Measurements from ENCODE around the gene POLR1C. TPM values are rescaled to one million over a fixed set of nuclear protein-coding genes. Genes with fewer than 3 reads are reported as not detected.

The POLR1C gene
- total and polyA plus RNA-seq, 4 donors = 10.8 to 24.3 (median 19.0) TPM

DNA sequence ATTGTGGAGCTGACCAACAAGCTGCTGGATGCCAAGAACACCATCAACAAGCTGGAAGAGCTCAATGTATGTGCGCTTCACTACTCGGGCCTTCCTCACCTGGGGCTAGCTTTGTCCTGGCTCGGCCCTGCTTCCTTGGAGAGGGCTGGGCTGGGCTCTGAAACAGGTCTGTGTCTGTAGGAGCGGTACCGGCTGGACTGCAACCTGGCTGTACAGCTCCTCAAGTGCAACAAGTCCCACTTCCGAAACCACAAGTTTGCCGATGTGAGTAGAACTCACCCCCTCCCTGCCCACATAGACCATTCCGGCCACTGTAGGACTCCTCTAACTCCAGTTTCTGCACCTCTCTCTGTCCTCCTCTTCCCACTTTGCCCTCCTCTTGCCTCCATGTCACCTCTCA, 13.4 kb upstream of the POLR1C start:
- Histone ChIP-seq H3K27ac (ENCODE audit: low read depth in 1 of 2, low read length in 2 of 2) (no peak overlapping the region), H3K36me3 (ENCODE audit: control insufficient read depth in 4 of 4, insufficient read depth in 3 of 4, low read depth in 1 of 4, low read length in 3 of 4) (peaks cover 7 to 58% (median 31%) of the 10 kb centered on the region in 4 donors), H3K4me3 (ENCODE audit: low read depth in 1 of 3, low read length in 3 of 3) (no peak overlapping the region), H3K4me1 (ENCODE audit: control insufficient read depth in 4 of 4, insufficient read depth in 4 of 4, low read length in 3 of 4) (peaks cover 5 to 18% (median 16%) of the 10 kb centered on the region in 4 donors), H3K9me3 (ENCODE audit: control insufficient read depth in 4 of 4, low read length in 3 of 4) (no peaks in the 10 kb centered on the region), H3K9ac (ENCODE audit: low read depth in 1 of 2, low read length in 2 of 2) (no peak overlapping the region), H3K27me3 (ENCODE audit: control insufficient read depth in 4 of 4, insufficient read depth in 4 of 4, low read length in 3 of 4) (peaks cover 0 to 3% (median 0%) of the 10 kb centered on the region in 4 donors)
- no peak for DNase-seq (ENCODE audit: low spot score)
- TF ChIP-seq GABPA (IDR thresholded peaks at IDR 0.05 in 1 of 2, conservative IDR thresholded peaks at IDR 0.05 in 1 of 2) (no peak), YY1 (IDR thresholded peaks at IDR 0.05) (no peak), MAX (IDR thresholded peaks at IDR 0.05) (no peak), HNF4A (conservative IDR thresholded peaks at IDR 0.05) (no peak), NR2F2 (IDR thresholded peaks at IDR 0.05) (no peak), JUND (IDR thresholded peaks at IDR 0.05) (no peak), ZBTB33 (IDR thresholded peaks at IDR 0.05) (no peak), FOXA2 (IDR thresholded peaks at IDR 0.05) (no peak), TAF1 (conservative IDR thresholded peaks at IDR 0.05) (no peak), RXRA (IDR thresholded peaks at IDR 0.05) (no peak), EGR1 (IDR thresholded peaks at IDR 0.05; ENCODE audit: low read depth in 2 of 2) (no peak), FOXA1 (IDR thresholded peaks at IDR 0.05) (no peak), HNF4G (IDR thresholded peaks at IDR 0.05) (no peak)
- TF ChIP-seq, protein P1, sequence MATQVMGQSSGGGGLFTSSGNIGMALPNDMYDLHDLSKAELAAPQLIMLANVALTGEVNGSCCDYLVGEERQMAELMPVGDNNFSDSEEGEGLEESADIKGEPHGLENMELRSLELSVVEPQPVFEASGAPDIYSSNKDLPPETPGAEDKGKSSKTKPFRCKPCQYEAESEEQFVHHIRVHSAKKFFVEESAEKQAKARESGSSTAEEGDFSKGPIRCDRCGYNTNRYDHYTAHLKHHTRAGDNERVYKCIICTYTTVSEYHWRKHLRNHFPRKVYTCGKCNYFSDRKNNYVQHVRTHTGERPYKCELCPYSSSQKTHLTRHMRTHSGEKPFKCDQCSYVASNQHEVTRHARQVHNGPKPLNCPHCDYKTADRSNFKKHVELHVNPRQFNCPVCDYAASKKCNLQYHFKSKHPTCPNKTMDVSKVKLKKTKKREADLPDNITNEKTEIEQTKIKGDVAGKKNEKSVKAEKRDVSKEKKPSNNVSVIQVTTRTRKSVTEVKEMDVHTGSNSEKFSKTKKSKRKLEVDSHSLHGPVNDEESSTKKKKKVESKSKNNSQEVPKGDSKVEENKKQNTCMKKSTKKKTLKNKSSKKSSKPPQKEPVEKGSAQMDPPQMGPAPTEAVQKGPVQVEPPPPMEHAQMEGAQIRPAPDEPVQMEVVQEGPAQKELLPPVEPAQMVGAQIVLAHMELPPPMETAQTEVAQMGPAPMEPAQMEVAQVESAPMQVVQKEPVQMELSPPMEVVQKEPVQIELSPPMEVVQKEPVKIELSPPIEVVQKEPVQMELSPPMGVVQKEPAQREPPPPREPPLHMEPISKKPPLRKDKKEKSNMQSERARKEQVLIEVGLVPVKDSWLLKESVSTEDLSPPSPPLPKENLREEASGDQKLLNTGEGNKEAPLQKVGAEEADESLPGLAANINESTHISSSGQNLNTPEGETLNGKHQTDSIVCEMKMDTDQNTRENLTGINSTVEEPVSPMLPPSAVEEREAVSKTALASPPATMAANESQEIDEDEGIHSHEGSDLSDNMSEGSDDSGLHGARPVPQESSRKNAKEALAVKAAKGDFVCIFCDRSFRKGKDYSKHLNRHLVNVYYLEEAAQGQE (IDR thresholded peaks at IDR 0.05) = no peak
- 92% methylated on average over 8 of the region's 8 CpGs for WGBS

DNA sequence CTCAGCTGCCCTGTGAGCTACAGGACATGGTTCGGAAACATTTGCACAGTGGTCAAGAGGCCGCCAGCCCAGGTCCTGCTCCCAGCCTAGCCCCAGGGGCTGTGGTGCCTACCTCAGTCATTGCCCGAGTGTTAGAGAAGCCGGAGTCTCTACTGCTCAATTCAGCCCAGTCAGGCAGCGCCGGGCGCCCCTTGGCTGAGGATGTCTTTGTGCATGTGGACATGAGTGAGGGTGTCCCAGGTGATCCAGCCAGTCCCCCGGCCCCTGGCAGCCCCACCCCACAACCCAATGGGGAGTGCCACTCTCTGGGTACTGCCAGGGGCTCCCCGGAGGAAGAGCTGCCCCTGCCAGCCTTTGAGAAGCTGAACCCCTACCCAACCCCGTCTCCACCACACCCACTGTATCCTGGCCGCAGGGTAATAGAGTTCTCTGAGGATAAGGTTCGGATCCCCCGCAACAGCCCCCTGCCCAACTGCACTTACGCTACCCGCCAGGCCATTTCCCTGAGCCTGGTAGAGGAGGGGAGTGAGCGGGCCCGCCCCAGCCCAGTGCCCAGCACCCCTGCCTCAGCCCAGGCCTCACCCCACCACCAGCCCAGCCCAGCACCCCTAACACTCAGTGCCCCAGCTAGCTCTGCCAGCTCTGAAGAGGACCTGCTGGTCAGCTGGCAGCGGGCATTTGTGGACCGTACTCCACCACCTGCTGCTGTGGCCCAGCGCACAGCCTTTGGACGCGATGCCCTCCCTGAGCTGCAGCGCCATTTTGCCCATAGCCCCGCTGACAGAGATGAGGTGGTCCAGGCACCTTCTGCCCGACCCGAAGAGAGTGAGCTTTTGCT, 11.9 kb upstream of the POLR1C start:
- TF ChIP-seq HNF4A (conservative IDR thresholded peaks at IDR 0.05) (no peak), FOXA1 (IDR thresholded peaks at IDR 0.05) (no peak), FOXA2 (IDR thresholded peaks at IDR 0.05) (no peak)
- TF ChIP-seq, protein P1 (IDR thresholded peaks at IDR 0.05) = no peak
- WGBS = 95% methylated on average over 26 of the region's 26 CpGs
- Histone ChIP-seq H3K27ac (ENCODE audit: low read depth in 1 of 2, low read length in 2 of 2) (no peak overlapping the region), H3K9me3 (ENCODE audit: control insufficient read depth in 4 of 4, low read length in 3 of 4) (no peaks in the 10 kb centered on the region), H3K4me3 (ENCODE audit: low read depth in 1 of 3, low read length in 3 of 3) (no peak overlapping the region), H3K9ac (ENCODE audit: low read depth in 1 of 2, low read length in 2 of 2) (no peak overlapping the region), H3K4me1 (ENCODE audit: control insufficient read depth in 4 of 4, insufficient read depth in 4 of 4, low read length in 3 of 4) (peaks cover 0 to 8% (median 6%) of the 10 kb centered on the region in 4 donors), H3K27me3 (ENCODE audit: control insufficient read depth in 4 of 4, insufficient read depth in 4 of 4, low read length in 3 of 4) (peaks cover 0 to 3% (median 0%) of the 10 kb centered on the region in 4 donors), H3K36me3 (ENCODE audit: control insufficient read depth in 4 of 4, insufficient read depth in 3 of 4, low read depth in 1 of 4, low read length in 3 of 4) (peaks cover 7 to 48% (median 29%) of the 10 kb centered on the region in 4 donors)
- DNase-seq (ENCODE audit: low spot score) = no peak

All from liver (tissue), 9 donors.